ENCODE results near the gene ZNF286A. TPM values are rescaled to one million over a fixed set of nuclear protein-coding genes. Genes with fewer than 3 reads are reported as not detected.
"Not testable (repeated sequence)": the region's sequence is repeated elsewhere in the genome, so short reads cannot be mapped to it uniquely, and the experiment has no call there.

ZNF286A gene
- total RNA-seq, 1 experiment from 2014 or later, result 25.5 TPM

DNA sequence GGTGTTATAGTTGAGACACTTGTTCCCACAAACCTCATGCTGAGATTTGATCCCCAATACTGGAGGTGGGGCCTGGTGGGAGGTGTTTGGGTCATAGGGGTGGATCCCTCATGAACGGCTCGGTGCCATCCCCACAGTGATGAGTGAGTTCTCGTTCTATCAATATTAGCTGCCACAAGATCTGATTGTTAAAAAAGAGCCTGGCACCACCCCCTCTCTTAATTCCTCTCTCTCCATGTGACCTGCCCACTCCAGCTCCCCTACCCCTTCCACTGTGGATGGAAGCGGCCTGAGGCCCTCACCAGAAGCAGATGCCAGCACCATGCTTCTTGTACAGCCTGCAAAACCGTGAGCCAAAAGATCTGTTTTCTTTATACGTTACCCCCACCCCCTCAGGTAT is 46.6 kb upstream of the ZNF286A start:
- H3K4me3 ChIP-seq (ENCODE audit: low read depth in 2 of 2, low read length in 2 of 2), result no peak overlapping the region
- in situ Hi-C loops (cut with HindIII; ENCODE audit: low pct_unique_long_range_greater_than_20kb, low sequenced_read_pairs), result no loop called here
- no peaks in the 10 kb centered on the region for H3K9me3 ChIP-seq (ENCODE audit: control insufficient read depth, insufficient read depth, low read depth, low read length)
- ChIA-PET CTCF (no interaction called here), POLR2A (interaction anchor here (0.6 kb wide), 1 partner anchor 216 kb away, joined by 3 read pairs; no protein-coding TSS in a partner anchor)
- DNase-seq (ENCODE audit: low read depth, low spot score) (no peak), ATAC-seq (no peak)
- no peak overlapping the region for H3K27ac ChIP-seq (ENCODE audit: low read length)
- no TSS peak for BruUV-seq (replicated peaks)
- intact Hi-C loops (cut with micrococcal nuclease; ENCODE audit: unreplicated experiment), result no loop called here
- no peaks in the 10 kb centered on the region for H3K27me3 ChIP-seq (ENCODE audit: control insufficient read depth, insufficient read depth, low read length)
- TF ChIP-seq, protein P1, sequence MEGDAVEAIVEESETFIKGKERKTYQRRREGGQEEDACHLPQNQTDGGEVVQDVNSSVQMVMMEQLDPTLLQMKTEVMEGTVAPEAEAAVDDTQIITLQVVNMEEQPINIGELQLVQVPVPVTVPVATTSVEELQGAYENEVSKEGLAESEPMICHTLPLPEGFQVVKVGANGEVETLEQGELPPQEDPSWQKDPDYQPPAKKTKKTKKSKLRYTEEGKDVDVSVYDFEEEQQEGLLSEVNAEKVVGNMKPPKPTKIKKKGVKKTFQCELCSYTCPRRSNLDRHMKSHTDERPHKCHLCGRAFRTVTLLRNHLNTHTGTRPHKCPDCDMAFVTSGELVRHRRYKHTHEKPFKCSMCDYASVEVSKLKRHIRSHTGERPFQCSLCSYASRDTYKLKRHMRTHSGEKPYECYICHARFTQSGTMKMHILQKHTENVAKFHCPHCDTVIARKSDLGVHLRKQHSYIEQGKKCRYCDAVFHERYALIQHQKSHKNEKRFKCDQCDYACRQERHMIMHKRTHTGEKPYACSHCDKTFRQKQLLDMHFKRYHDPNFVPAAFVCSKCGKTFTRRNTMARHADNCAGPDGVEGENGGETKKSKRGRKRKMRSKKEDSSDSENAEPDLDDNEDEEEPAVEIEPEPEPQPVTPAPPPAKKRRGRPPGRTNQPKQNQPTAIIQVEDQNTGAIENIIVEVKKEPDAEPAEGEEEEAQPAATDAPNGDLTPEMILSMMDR (IDR thresholded peaks at IDR 0.05), result no peak
- TF ChIP-seq POLR2AphosphoS5 (IDR thresholded peaks at IDR 0.05; ENCODE audit: low read depth, low read length), result no peak
- no peak for TF ChIP-seq TCF7L2 (IDR thresholded peaks at IDR 0.05; ENCODE audit: low read depth, low read length)
- TF ChIP-seq, protein P2, sequence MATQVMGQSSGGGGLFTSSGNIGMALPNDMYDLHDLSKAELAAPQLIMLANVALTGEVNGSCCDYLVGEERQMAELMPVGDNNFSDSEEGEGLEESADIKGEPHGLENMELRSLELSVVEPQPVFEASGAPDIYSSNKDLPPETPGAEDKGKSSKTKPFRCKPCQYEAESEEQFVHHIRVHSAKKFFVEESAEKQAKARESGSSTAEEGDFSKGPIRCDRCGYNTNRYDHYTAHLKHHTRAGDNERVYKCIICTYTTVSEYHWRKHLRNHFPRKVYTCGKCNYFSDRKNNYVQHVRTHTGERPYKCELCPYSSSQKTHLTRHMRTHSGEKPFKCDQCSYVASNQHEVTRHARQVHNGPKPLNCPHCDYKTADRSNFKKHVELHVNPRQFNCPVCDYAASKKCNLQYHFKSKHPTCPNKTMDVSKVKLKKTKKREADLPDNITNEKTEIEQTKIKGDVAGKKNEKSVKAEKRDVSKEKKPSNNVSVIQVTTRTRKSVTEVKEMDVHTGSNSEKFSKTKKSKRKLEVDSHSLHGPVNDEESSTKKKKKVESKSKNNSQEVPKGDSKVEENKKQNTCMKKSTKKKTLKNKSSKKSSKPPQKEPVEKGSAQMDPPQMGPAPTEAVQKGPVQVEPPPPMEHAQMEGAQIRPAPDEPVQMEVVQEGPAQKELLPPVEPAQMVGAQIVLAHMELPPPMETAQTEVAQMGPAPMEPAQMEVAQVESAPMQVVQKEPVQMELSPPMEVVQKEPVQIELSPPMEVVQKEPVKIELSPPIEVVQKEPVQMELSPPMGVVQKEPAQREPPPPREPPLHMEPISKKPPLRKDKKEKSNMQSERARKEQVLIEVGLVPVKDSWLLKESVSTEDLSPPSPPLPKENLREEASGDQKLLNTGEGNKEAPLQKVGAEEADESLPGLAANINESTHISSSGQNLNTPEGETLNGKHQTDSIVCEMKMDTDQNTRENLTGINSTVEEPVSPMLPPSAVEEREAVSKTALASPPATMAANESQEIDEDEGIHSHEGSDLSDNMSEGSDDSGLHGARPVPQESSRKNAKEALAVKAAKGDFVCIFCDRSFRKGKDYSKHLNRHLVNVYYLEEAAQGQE (IDR thresholded peaks at IDR 0.05; ENCODE audit: insufficient read depth in 1 of 2, low read depth in 2 of 2, low read length in 1 of 2), result no peak
- no peak for TF ChIP-seq SIN3A (IDR thresholded peaks at IDR 0.05; ENCODE audit: borderline replicate concordance, insufficient read depth, low read depth, low read length)
- no peaks in the 10 kb centered on the region for H3K36me3 ChIP-seq (ENCODE audit: control insufficient read depth, insufficient read depth, low read length)
- peaks cover 16% of the 10 kb centered on the region for H3K4me1 ChIP-seq (ENCODE audit: control insufficient read depth, insufficient read depth, low read length)

DNA sequence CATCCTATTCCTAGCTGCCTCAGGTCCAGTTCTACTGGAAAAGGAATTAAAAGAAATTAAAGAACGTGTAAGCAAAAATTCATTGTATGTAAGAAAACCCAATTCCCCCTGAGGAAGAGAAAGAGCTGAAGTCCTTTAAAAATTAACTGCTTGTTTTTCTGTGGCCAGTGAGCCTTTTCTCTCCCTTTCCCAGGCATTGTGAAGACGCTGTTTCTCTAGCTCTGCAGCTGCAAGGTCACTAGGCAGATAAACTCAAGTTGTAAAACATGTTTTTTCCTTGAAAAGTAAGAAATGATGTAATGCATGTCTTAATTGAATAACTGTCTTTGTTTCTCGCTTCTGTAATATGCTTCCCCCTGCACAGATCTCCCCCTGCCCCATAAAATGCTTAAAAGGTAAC is 45.2 kb upstream of the ZNF286A start:
- H3K4me1 ChIP-seq (ENCODE audit: control insufficient read depth, insufficient read depth, low read length); H3K36me3 ChIP-seq (ENCODE audit: control insufficient read depth, insufficient read depth, low read length); CTCF ChIA-PET: not testable (repeated sequence)

DNA sequence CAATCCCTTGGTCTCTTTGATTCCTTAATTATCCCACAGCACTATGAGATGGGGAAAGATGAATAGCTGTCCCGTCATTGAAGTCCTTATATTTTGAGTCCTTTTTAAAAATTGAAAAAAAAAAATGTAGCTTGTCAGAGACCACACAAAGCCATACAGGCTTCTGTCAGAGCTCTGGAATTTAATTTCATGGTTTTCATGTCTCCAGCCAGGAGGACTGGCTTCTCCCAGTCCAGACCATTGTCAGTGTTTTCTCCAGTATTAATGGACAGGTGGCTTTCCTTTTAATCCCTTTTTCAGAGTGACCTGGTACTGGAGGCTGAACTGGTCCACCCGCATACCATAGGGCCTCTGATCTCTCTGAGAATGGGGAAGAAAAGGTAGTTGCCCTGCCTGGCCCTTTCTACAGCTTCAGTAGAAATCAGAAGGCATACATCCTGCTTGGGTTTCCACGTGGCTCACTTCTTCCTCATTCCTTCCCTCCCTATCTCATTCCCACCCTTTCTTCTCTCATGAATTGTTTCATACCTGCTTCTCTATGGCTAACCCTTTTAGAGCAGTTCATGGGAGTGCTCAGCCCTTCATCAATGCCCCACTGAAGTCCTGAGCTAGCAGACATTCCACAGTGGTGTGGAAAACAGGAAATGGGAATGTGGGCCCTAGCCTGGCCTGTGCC is 44.5 kb upstream of the ZNF286A start:
- in situ Hi-C loops (cut with HindIII; ENCODE audit: low pct_unique_long_range_greater_than_20kb, low sequenced_read_pairs), result no loop called here
- DNase-seq (ENCODE audit: low read depth, low spot score) (no peak), ATAC-seq (no peak)
- ChIA-PET CTCF (no interaction called here), POLR2A (no interaction called here)
- TF ChIP-seq POLR2AphosphoS5 (IDR thresholded peaks at IDR 0.05; ENCODE audit: low read depth, low read length) (no peak), SIN3A (IDR thresholded peaks at IDR 0.05; ENCODE audit: borderline replicate concordance, insufficient read depth, low read depth, low read length) (no peak), TCF7L2 (IDR thresholded peaks at IDR 0.05; ENCODE audit: low read depth, low read length) (no peak)
- TF ChIP-seq, protein P1 (IDR thresholded peaks at IDR 0.05), result no peak
- TF ChIP-seq, protein P2 (IDR thresholded peaks at IDR 0.05; ENCODE audit: insufficient read depth in 1 of 2, low read depth in 2 of 2, low read length in 1 of 2), result no peak
- BruUV-seq (replicated peaks), result no TSS peak
- Histone ChIP-seq H3K4me3 (ENCODE audit: low read depth in 2 of 2, low read length in 2 of 2) (no peak overlapping the region), H3K27me3 (ENCODE audit: control insufficient read depth, insufficient read depth, low read length) (no peaks in the 10 kb centered on the region), H3K4me1 (ENCODE audit: control insufficient read depth, insufficient read depth, low read length) (peaks cover 4% of the 10 kb centered on the region), H3K9me3 (ENCODE audit: control insufficient read depth, insufficient read depth, low read depth, low read length) (no peaks in the 10 kb centered on the region), H3K27ac (ENCODE audit: low read length) (no peak overlapping the region), H3K36me3 (ENCODE audit: control insufficient read depth, insufficient read depth, low read length) (peaks cover 2% of the 10 kb centered on the region; the same call in 1 of the 2 replicates)
- intact Hi-C loops (cut with micrococcal nuclease; ENCODE audit: unreplicated experiment), result no loop called here

More for the DNA sequence above, 45.2 kb upstream of the ZNF286A start:
- H3K27ac ChIP-seq (ENCODE audit: low read length); ATAC-seq; BruUV-seq (replicated peaks); intact Hi-C loops (cut with micrococcal nuclease; ENCODE audit: unreplicated experiment); H3K27me3 ChIP-seq (ENCODE audit: control insufficient read depth, insufficient read depth, low read length); H3K4me3 ChIP-seq (ENCODE audit: low read depth in 2 of 2, low read length in 2 of 2); DNase-seq (ENCODE audit: low read depth, low spot score); in situ Hi-C loops (cut with HindIII; ENCODE audit: low pct_unique_long_range_greater_than_20kb, low sequenced_read_pairs); POLR2A ChIA-PET; H3K9me3 ChIP-seq (ENCODE audit: control insufficient read depth, insufficient read depth, low read depth, low read length): not testable (repeated sequence)
